CD4-positive, alpha-beta T cell treated with Interleukin-15 for 4 hours (primary cell): Measurements from ENCODE around the gene GGPS1.
"Not testable (repeated sequence)": the region's sequence is repeated elsewhere in the genome, so short reads cannot be mapped to it uniquely, and the experiment has no call there.

Experiments used
- DNase-seq: peaks from one replicate; pipeline ENCODE4 v3.0.0-alpha.2; 2020; ENCODE audit warnings: low spot score

GGPS1 gene

DNA sequence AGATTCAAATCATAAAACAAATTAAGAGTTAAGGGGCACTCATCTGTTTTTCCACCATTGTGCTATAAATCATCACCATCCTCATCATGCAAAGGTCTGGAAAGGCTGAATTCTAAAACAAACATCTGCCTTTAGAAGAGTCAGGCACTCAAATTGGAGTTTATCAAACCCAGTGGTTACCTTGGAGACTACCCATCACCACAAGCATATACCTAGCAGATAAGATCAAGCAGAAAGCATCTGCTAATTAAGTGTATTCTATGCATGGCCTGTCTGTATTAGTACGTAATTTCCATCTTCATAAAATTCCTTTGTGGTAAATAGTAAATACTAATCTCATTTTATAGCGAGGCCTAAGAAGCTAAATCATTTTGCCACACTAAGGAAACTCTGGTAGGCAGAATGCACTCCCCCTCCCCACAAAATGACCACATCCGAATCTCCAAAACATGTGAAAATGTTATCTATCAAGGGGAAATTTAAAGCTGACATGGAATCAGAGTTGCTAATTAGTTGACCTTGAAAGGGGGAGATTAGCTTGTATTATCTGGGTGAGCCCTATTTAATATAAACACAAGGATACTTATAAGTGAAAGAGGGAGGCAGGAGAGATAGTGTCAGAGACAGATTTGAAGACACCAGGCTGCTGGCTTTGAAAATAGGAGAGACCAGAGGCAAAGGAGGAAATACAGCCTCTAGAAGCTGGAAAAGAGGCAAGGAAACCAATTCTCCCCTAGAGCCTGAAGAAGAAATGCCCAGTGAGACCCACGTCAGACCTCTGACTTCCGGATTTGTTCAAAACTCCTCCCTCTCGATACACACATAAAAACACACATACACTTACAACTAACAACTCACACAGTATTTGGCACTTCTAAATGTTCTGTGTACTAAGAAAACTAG, 23.6 kb upstream of the GGPS1 start:
- DNase-seq = peak; percentile 69

- no peak for DNase-seq
Observed at GRCh38 chr1:235307158-235308124, 20.9 kb upstream of the GGPS1 start.

- not testable (repeated sequence) for DNase-seq
Observed at GRCh38 chr1:235309206-235309605, 19.2 kb upstream of the GGPS1 start.

- peak; percentile 20 for DNase-seq
Observed at GRCh38 chr1:235313262-235313661, 15.1 kb upstream of the GGPS1 start.

DNA sequence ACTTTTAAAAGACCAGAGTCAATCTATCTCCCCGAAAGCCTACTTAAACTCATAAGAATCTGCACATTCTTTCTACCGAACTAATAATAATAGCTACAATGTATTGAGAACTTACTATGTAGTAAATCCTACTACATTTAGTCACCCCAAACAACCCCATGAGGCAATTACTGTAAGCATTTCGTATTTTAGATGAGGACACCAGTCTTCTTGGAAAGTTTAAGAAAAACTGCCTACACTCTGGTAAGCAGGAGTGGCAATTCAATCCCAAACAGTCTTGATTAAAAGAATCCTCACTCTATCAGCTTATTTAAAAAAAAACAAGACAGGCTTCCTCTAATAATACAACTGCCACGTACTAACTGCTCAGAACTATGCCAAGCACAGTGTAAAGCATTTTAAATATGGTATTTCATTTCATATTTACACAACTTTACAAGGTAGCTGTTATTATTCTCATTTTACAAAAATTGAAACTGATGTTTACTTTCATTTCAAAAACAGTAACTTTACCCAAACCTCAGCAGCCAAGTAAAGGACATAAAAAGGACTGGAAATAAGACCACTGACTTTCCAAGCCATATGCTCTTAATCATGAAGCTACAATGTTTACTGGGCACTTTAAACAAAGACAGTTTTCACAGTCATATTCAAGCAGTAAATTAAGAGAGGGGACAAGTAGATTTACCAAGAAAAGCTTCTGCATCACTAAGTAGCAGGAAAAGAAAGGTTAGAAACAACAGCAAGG, 14.3 kb upstream of the GGPS1 start:
- peak; percentile 21 for DNase-seq

DNA sequence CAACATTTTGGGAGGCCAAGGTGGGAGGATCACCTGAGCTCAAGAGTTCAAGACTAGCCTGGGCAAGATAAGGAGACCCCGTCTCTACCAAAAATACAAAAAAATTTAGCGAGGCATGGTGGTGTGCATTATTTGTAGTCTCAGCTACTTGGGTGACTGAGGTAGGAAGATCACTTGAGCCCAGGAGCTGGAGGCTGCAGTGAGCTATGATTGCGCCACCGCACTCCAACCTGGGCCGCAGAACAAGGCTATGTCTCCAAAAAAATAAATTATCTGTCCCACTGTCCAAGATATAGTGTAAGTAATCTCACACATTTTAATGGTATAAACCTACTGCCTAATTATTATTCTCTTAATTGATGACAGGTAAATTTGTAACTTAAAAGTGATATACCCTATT, 13.2 kb upstream of the GGPS1 start:
- DNase-seq = no peak

GRCh38 chr1:235315735-235316134, 12.6 kb upstream of the GGPS1 start:
- no peak for DNase-seq

DNA sequence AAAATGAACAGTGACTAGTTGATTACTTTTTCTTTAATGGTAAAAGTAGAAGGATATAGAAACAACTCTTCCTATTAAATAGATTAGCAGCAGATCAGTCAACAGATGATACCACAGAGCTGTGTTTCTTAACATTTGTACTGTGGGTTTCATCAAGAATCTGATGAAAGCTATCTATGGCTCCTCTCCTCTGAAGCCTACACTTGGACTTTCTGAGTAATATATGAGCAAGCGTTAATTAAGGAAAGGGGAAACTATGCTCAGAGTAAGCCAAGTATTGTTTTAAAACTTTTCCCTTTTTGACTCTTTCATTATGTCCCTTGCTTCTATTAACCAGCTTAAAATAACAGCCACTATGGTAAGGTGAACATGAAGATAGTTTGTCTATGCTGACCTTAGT, 11.2 kb upstream of the GGPS1 start:
- peak; percentile 24 for DNase-seq

DNA sequence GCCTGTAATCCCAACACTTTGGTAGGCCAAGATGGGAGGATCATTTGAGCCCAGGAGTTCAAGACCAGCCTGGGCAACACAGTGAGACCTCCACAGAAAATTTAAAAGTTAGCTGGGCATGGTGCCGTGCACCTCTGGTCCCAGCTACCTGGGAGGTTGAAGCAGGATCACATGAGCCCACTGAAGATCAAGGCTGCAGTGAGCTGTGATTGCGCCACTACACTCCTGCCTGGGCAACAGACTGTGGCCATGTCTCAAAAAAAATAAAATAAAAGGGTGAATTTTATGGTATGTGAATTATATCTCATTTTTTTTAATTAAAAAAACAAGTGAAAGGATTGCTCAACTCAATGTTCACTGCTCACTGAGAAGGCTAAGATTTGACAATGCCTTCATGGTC, 9.1 kb upstream of the GGPS1 start:
- no peak for DNase-seq

DNA sequence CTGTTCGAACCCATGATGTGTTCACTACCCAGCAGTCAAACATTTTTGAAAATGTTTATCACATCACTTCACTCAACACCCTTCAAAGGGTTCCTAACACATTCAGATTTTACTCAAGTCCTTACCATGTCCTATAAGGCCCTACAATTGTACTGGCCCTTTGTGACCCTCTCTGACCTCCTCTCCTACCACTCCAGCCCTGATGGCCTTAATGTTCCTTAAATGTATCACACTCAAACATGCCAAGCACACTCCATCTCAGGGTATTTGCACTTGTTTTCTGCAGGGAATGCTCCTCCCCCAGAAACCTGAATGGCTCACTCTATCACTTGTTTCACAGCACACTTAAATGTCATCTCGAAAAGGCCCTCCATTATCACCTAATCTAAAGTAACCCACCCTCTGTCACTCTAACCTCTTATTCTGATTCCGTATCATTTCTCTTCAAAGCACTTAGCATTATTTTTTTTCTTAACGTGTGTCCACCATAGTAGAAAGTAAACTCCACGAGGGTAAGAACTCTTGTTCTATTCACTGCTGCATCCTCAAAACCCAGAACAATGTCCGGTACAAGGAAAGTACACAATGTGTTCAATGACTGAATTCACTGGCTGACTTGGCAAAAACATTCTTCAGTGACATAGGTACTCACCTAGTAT, 7.7 kb upstream of the GGPS1 start:
- no peak for DNase-seq

- DNase-seq = no peak
Observed at GRCh38 chr1:235324296-235324695, 4.1 kb upstream of the GGPS1 start.

GRCh38 chr1:235325139-235325538, 3.2 kb upstream of the GGPS1 start:
- DNase-seq = peak; percentile 40

DNA sequence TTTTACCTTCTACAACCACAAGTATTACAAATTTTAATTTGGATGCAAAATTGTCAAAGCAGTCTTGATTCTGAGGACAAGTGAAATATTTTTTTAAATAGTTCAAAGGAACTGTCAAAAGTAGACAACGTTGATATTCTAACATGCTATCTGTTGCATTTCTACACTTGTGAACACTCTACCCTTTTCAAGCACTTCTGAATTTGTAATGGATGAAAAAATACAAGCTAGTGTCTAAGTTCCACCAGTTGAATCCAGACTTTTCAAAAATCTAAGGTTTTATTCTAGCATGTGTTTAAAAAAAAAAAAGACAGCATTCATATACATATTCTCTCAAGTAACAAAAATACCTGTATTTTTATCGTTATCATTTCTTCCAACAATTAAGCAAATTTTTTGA, 2.5 kb upstream of the GGPS1 start:
- DNase-seq = no peak

- peak; percentile 50 for DNase-seq
Observed at GRCh38 chr1:235326719-235327558, 1.4 kb upstream of the GGPS1 start.

DNA sequence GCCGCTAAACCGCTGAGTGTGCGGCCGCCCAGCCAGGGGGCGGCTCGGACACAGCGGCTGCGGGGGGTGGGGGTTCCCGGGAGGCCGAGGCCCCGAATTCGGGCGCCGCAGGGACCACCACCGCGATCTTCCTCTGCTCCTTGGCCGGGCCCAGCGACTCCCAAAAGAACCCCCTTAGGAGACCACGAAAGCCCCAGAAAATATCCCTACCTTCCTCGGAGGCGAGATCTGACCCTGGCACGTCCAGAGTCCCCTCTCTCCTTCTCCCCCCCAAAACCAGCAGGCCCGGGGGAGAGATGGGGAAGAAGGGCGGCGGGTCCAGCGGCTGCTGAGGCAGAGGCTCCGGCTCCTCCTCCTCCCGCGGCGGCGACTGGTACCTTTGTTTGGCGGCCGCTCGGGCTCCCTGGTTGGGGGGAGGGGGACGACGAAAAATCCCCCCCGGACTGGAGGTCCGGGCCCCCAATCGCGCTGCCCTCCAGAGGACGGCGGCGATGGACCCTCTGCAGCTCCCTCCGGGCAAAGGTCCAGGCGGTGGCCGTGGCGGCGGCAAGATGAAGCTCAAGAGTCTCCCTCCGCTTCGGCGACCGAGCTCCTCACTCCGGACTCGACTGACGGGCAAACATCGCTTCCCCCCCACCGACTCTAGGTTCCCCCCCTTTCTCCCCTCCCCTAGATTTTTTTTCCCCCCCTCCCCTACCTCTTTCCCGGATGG, 655 bp upstream of the GGPS1 start, which contains the start of gene ARID4B:
ARID4B (minus strand) TSS at position 621 of the 712 bp plus-strand sequence. CDS start 1,260 bp downstream, outside the sequence.
- DNase-seq = no peak

GRCh38 chr1:235329139-235329902, 951 bp downstream of the GGPS1 start:
- peak; percentile 60 for DNase-seq

GRCh38 chr1:235330918-235331285, 2.5 kb downstream of the GGPS1 start:
- DNase-seq = no peak

GRCh38 chr1:235331401-235331800, 3.0 kb downstream of the GGPS1 start:
- no peak for DNase-seq

GRCh38 chr1:235336903-235337302, 8.5 kb downstream of the GGPS1 start:
- peak; percentile 54 for DNase-seq
